Skeletal muscle cell (primary cell): ENCODE measurements around the gene GABRB1.
A peak's percentile ranks its signal among the peaks of the same experiment; 100 is the strongest.

ENCODE experiments used
- DNase-seq: peaks from one replicate; pipeline ENCODE4 v3.0.0-alpha.2; 2010; ENCODE audit warnings: low read depth
- H3K4me3 ChIP-seq: 2 replicates; pipeline ENCODE4 v1.5.1; 2011; ENCODE audit warnings: low read depth, mild to moderate bottlenecking, control low read depth, low read length, moderate library complexity

The GABRB1 gene

DNA sequence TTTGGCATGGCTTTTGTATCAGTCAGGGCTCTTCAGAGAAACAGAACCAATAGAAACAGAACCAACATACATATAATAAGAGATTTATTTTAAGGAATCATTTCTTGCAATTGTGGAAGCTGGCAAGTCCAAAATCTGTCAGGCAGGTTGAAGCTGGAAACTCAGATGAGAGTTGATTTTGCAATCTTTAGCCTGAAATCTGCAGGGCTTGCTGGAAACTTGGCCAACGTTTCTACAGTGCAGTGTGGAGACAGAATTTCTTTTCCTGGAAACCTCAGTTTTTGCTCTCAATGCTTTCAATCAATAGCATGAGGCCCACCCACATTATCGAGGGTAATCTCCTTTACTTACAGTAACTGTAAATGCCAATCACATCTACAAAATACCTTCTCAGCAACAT is 386.8 kb downstream of the GABRB1 start:
- DNase-seq = no peak
- no peak overlapping the region for H3K4me3 ChIP-seq

DNA sequence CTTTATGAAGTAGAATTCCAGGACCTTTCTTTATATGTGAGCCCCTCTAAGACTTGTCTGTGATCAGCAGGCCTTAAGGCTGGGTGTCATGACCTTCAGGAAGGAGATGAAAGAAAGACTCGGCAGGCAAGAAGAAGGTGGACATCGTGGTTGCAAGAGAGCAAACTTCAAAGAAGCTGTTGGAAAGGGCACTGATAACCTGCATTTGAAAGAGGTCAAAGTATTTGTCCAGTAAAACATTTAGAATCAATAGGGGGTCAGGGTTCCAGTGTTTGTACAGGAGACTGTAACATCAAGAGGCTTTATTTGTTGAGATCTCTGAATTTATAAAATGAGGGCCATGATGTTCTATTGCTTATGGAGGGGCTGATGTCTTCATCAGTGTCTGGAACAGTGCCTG is 387.9 kb downstream of the GABRB1 start:
- DNase-seq = no peak
- no peak overlapping the region for H3K4me3 ChIP-seq

DNA sequence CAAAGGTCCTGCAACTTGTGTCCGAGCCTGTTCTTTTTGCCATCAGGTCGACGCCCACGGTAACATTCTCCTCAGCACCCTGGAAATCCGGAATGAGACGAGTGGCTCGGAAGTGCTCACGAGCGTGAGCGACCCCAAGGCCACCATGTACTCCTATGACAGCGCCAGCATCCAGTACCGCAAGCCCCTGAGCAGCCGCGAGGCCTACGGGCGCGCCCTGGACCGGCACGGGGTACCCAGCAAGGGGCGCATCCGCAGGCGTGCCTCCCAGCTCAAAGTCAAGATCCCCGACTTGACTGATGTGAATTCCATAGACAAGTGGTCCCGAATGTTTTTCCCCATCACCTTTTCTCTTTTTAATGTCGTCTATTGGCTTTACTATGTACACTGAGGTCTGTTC is 394.3 kb downstream of the GABRB1 start:
- H3K4me3 ChIP-seq = no peak overlapping the region
- DNase-seq = no peak

DNA sequence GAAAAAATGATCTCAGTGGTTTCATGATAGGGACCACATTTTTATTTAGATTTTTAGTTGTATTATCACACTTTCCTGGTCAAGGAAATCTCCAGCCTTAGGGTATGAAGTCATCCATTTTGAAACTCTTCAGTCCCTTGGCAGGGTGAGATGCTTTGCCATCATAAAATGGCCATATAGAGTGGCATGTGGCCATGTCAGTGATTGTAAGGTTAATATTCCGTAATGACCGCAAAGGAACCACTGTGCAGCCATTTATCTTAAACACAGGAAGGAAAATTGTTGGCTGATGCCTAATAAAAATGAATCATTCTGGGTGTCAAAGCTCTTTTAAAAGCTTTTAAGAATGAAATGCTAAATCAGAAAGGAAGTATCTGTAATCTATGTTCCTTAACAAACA is 396.6 kb downstream of the GABRB1 start:
- H3K4me3 ChIP-seq = no peak overlapping the region
- no peak for DNase-seq

DNA sequence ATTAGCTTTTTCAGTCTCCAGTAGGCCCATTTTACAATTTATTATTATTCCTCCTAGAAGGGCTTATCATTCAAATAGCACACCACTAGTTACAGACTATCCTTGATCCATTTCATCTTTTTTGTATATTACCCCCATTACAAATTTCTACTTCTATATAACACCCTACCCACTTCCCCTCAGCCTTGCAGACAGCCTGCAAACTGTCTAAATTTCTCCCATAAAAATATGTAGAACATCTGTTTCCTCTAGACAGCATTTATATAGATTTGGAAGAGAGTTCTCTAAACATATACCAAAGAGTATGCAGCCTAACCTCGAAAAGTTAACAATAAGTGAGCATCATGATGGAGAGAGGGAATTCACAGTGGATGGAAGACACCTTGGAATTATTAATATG is 401.4 kb downstream of the GABRB1 start:
- no peak overlapping the region for H3K4me3 ChIP-seq
- DNase-seq = no peak

DNA sequence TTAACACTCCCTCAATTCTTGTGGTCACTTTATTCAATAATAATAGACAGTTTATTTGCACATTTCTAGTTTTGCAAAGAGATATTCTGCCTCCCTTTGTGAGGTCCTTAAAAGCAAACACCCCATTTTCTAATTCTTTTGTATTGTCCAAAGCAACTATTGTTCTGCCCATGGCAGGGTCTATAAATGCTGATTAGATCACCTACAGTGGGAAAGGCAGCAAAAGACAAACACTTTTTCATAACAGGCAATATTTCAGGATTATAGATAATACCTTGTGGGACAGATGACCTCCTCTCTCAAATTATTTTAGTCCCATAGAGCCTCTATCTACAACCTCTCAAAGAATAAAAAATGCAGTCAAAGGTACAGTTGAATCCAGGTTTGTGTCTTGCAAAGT is 403.6 kb downstream of the GABRB1 start:
- H3K4me3 ChIP-seq = no peak overlapping the region
- no peak for DNase-seq

DNA sequence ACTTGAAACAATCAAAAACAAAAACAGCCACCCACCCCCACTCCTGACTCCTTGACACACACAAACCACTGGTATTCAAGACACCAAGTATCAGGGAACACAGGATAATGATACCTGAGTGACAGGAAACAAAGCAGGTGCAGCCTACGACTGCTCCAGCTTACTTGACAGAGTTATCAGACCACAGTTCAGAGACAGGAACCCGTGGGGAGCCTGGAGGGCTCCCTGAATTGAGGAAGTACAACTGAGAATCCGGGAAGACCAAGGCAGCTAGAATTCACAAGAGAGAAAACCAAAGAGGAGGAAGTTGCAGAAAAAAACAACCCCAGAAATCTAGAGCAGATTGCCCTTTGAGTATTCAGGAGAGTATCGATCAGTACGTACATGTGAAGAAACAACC is 411.6 kb downstream of the GABRB1 start:
- no peak overlapping the region for H3K4me3 ChIP-seq
- DNase-seq = no peak

DNA sequence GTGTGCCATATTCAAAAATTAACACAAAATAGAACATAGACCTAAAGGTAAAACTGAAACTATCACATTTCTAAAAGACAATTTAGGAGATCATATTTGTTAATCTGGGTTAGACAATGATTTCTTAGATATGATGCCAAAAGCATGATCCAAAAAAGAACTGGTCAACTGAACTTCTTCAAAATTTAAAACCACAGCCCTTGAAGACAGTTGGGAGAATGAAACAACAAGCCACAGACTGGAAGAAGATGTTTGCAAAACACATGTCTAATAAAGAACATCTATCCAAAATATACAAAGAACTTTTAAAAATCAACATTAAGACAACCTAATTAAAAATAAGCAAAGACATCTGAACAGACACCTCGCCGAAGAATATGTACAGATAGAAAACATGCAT is 412.7 kb downstream of the GABRB1 start:
- H3K4me3 ChIP-seq = no peak overlapping the region
- no peak for DNase-seq

DNA sequence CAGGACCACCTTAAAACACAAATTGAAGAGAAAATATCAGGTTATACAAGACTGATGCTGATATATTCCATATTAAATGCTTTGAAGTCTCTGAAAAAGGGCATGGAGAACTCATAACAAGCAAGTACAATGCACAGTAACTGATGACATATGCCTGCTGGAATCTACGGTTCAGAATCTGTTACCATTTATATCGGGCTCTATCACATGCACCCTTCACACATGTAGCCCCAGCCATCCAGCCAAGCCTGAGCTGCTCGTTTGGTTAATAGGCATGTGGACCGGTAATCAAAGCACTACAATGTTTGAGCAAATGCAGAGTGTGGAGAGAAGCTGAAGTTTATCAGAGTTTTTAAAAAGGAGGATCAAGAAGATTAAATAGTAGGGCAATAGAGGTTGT is 420.3 kb downstream of the GABRB1 start:
- no peak for DNase-seq
- no peak overlapping the region for H3K4me3 ChIP-seq

DNA sequence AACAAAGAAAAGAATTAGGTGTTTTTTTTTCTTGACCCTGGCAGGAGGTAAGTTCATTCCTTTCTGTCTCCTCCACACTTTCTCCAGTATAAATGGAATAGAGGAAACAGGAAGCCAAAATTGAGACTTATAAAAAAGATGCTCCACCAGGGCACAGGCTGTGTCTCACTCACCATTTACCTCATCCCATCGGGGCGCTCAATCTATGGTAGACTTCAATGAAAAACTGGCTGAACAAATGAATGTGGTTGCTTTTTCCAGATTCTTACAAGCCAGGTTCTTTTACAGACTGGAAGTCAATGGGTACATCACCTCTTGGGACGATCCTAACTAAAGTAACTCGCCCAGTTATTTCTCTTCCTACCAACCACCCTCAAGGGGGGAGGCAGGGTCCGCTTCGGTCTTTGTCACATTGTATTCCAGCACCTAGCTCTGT is 431.4 kb downstream of the GABRB1 start:
- DNase-seq = no peak
- peak overlapping the region; percentile 90 for H3K4me3 ChIP-seq

DNA sequence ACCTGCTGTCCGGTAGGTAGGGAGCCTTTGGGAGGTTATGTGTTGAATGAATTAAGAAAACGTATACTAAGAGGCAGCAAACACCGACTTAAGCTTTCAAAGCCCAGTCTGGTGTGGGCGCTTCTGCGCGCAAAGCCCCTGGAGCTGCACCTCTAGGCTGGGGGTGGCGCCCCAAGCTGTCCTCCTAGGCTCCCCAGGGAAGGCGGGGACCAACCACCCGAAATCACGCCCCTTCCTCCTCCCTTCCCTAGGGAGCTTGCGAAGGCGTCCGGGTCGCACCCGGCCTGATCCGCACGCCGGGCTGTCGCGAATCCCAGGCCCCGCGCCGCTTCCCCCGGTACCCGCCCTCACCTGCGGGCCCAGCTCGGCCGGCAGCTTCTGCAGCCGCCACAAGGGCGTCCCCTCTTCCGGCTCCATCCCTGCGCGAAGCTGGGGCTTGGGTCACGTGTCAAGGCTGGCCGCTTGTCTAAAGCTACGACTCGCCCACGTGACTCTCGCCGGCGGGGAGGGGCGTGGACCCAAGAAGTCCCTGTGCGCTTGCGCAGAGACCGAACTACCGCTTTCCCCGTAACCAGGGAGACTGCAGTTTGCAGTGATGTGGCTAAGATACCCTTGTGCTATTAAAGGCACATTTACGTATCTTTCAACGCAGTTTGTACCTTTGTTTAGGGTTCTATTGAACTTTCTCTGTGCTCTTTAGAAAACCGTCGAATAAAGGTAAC is 432.0 kb downstream of the GABRB1 start, which contains the start of gene COMMD8:
TSS of gene COMMD8 (minus strand) at position 468 of the 722 bp plus-strand sequence. CDS start at position 417, 51 bp downstream.
- DNase-seq = peak; percentile 84
- H3K4me3 ChIP-seq = peak within 1 kb of the TSS; percentile 90

DNA sequence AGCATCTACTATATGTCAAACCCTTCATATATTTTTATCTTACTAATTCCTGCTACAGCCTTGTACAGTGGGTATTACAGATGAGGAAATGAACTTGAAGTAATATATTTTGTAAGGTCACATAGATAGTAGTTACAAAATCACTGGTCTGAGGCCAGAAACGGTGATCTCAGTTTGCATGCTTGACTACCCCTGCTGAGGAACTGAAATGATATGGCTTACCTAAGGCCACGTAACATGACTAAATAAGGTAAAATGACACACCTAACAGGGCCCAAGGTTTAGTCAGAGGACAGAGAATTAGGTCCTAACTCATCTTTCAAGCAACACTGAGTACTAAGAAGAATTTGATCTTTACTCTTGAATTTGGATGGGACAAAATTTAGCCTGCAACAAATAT is 433.6 kb downstream of the GABRB1 start:
- H3K4me3 ChIP-seq = no peak overlapping the region
- no peak for DNase-seq

DNA sequence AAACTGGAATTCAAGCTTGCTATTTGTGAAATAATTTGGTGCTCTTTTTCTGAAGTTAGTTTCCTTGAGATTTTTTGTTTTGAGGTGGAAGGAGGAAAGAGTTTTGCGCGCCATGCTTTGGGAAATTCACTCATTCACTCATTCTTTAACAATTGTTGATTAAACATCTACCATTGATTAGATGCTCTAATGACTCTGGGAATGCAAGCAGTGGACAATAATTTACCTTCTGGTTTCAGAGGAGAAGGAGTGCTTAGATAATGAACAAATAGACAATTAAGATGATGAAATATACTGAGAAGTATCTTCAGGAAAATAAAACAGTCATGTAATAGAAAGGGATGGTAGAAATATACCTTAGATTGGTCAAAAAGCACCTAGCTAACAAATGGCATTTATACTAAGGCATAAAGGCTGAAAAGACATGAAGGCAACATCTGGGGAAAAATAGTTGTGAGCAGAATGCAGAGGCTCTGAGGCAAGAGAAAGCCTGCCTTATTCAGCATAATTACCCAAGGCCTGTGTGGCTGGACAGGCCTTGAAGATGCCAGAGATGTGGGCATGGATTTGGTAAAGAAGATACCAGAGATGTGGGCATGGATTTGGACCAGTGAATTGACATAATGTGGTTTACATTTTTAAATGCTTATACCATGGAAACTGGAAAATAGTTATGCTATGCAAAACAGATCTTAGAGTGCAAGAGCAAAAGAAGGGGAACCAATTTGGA is 434.9 kb downstream of the GABRB1 start:
- H3K4me3 ChIP-seq = no peak overlapping the region
- no peak for DNase-seq

DNA sequence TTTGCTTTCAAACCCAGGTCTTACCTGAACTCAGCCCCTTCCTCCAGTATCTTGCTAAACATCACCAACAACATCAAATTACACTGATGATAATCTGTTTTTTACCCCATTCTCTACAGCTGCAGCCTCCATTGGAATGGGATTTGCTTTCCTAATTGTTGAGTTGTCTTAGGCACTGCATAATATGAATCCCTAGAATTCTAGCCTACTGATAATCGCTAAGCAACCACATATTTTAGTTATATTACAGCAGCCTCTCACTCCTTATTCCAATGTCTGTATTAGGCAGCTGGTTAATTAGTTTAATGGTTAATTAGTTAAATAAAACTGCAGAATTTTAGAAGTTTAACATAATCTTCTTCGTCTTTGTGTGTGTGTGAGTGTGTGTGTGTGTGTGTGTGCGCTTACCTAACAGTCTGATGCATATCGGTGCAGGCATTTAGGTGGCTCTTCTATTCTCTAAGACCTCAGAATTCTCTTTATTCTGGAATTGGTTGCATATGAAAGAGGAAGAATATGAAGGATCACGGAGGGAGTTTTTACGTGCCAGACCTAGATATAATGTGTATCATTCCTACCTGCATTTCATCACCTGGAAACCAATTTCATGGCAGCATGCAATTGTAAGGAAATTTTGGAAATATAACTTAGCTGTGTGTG is 437.5 kb downstream of the GABRB1 start:
- H3K4me3 ChIP-seq = no peak overlapping the region
- DNase-seq = no peak

DNA sequence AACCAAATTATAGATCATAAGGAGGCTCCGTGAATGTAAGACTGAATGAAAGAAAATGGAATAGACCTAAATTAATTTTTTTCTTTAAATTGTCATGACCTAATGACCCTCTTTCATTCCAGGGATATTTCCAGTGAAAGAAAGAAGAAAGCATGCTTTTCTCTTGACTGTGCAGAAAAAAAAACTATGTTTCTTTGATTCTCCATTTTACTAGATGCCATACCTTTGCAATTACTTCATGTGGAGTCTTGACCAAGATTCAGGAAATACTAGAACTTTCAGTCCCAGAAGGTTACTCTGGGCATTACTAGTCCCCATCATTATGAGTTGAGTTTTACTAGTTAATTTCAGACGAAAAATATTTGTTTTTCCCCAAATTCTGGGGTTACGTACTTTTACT is 438.6 kb downstream of the GABRB1 start:
- no peak for DNase-seq
- no peak overlapping the region for H3K4me3 ChIP-seq

DNA sequence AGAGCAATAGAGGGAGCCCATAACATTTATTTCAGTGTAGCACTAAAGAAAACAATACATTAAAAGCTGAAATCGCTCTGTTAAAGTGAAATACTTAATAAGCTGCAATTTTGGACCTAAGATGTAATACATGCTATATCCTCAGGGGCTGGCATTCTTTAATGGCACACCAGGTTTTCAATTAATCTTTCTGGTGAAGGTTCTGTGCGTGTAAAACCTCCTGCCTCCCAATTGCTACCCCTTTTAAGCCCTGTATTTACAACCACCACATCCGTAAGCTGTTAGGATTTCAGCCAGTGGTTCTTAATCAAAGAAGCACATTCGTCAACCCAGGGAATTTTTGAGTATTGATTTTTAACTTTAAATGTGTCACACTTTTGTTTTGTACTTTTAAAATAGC is 439.7 kb downstream of the GABRB1 start:
- H3K4me3 ChIP-seq = no peak overlapping the region
- no peak for DNase-seq

DNA sequence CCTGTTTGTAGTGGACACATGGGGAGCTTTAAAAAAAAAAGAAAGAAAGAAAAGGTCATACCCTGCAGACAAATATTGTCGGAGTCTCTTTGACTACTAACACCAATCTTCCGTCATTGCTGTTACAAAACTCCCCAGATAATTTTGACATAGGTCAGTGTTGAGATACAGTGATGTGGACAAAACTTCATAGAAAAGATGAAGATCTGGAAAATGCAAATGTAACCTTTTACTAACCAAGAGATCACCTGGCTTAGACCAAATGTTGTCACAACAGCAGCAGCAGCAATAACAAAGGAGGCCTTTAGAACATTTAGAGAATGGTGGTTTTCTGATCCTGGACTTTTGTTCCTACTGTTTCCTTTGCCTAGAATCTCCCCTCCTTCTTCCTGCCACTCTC is 440.2 kb downstream of the GABRB1 start:
- H3K4me3 ChIP-seq = no peak overlapping the region
- no peak for DNase-seq

DNA sequence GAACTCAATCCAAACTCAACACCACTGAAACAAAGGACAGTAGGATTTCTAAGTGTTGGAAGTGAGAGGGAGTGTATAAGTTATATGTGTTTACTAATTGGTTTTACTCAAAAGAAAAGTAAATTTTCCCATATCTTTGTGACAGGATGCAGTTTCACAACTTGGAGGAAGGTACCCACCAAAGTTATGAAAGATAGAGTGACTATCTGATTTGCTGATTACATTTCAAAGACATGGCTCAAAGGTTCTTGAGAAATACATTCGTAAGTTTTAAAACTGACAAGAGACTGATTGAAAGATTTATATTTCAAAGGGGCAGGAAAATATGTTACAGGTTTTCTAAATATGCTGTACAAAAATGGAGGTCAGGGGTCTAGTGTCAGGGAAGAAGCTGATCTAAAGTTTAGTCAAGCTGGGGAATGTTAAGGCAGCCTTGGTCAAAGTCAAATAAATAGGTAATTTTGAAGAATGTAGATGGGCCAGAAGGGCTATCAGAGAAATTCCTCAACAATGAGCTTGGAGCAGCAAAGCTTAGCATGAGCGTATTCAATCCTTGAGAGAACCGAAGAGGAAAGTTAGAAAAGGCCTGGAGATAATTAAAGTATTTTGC is 441.9 kb downstream of the GABRB1 start:
- no peak for DNase-seq
- no peak overlapping the region for H3K4me3 ChIP-seq

DNA sequence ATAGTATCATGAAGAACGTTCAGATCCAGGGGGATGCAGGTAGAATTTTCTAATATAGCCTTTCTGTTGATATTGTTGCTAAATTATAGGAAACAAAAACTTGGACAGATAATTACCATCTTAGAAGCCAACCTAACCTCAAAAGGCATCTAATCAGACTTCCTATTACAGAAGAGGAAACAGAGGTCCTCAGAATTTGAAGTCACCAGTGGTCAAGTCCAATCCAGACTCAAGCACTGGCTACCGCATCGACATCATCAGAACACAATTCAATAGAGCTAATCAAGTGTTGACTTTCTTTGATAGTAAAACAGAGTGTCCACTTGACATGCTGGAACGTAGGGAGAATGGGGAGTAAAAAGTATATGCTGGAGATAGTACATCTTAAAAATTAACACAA is 443.4 kb downstream of the GABRB1 start:
- DNase-seq = no peak
- H3K4me3 ChIP-seq = no peak overlapping the region

DNA sequence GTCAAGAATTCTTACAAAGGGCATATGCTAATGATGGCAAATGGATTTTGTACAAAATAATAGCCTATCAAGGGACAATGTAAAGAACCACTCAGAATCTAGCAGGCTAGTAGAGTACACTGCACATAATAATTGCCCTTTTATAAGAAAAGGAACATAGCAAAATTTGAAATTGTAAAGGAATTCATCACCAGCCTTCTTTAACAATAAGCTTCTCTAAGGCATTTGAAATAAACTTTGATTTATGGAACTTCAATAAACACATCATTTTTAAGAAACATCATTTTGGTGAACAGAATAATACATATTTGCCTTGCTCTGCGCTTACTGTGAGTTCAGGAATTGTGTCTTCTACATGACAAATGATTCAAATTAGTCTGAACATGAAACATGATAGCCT is 444.0 kb downstream of the GABRB1 start:
- H3K4me3 ChIP-seq = no peak overlapping the region
- no peak for DNase-seq
